GM10248 (cell line): ENCODE results near the gene EGFL6.
"Not testable (repeated sequence)": the region's sequence is repeated elsewhere in the genome, so short reads cannot be mapped to it uniquely, and the experiment has no call there.

Experiments used
- CTCF ChIA-PET: fragments of 300-600 bp; sonication (Branson Sonifier 250); formaldehyde crosslinking; extraction: SDS; loops from one replicate; lab custom pipeline; 2021; ENCODE audit warnings: antibody characterized with exemption; lab: Yijun Ruan, JAX
- POLR2A ChIA-PET: fragments of 350-650 bp; sonication (Branson Sonifier 250); formaldehyde crosslinking; extraction: SDS; loops from one replicate; lab custom pipeline; 2020; ENCODE audit warnings: antibody characterized with exemption; lab: Yijun Ruan, JAX
- DNase-seq: peaks from one replicate; pipeline ENCODE4 v3.0.0; 2012; ENCODE audit errors: extremely low spot score
- TF ChIP-seq, protein P1 (sequence below): IDR thresholded peaks from 2 replicates; pipeline ENCODE4 v1.5.1; 2012; ENCODE audit warnings: mild to moderate bottlenecking, low read depth; ENCODE audit errors: extremely low read depth, missing control alignments, control extremely low read depth

The EGFL6 gene

DNA sequence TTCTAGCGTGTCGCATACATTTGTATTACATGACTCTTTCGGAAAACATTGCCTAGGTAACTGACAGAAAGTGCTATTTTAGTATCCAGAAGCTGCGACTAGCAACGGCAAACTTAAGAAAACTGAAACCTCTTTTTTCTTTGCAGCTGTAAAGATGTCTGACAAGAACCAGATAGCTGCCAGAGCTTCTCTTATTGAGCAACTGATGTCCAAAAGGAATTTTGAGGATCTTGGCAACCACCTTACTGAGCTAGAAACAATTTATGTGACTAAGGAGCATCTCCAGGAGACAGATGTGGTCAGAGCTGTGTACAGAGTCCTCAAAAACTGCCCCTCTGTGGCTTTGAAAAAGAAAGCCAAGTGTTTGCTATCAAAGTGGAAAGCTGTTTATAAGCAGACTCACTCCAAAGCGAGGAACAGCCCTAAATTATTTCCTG lies 93.0 kb downstream of the EGFL6 start:
- DNase-seq: no peak
- TF ChIP-seq, protein P1, sequence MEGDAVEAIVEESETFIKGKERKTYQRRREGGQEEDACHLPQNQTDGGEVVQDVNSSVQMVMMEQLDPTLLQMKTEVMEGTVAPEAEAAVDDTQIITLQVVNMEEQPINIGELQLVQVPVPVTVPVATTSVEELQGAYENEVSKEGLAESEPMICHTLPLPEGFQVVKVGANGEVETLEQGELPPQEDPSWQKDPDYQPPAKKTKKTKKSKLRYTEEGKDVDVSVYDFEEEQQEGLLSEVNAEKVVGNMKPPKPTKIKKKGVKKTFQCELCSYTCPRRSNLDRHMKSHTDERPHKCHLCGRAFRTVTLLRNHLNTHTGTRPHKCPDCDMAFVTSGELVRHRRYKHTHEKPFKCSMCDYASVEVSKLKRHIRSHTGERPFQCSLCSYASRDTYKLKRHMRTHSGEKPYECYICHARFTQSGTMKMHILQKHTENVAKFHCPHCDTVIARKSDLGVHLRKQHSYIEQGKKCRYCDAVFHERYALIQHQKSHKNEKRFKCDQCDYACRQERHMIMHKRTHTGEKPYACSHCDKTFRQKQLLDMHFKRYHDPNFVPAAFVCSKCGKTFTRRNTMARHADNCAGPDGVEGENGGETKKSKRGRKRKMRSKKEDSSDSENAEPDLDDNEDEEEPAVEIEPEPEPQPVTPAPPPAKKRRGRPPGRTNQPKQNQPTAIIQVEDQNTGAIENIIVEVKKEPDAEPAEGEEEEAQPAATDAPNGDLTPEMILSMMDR: no peak
- CTCF ChIA-PET: interaction anchor here (0.7 to 1.5 kb wide), 7 partner anchors 18 to 369 kb away, joined by 3 to 6 read pairs (median 4); no protein-coding TSS in a partner anchor
- POLR2A ChIA-PET: interaction anchor here (0.9 kb wide), 1 partner anchor 90 kb away, joined by 3 read pairs; no protein-coding TSS in a partner anchor

DNA sequence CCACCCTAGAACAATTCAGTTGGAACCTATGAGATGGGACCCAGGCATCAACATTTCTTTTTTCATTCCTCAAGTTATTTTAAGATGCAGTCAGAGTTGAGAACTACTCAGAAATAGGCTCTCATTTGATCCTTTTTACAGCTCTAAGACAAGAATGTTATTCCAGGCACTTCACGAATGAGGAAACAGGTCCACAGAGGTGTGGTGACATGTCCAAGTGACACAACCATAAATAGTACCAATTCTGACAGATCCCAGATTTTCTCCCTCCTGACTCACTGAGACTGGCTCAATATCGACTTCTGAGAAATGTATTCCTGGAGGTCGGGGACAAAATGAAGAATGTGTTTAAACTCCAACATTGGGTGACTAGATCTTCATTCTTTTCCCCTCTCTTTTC lies 94.6 kb downstream of the EGFL6 start:
- ChIA-PET CTCF (no interaction called here), POLR2A (no interaction called here)
- TF ChIP-seq, protein P1: no peak
- no peak for DNase-seq

DNA sequence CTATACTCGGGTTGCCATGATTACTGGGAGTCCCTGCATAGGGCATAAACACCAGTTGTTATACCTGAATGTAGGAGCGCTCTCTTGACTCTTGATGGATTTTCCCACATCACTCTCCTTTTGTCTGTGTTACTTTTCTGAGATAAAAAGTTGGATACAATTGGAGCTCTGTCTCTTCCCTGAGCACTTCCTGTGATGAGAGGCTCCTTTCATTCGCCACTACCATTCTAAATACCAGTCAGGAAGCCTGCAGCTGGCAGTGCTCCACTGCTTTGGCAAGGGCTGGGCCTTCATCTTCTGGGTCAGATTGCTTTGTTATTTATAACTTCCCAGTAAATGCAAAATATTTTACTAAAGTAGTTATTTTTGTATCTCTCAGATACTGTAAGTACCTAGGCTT lies 97.4 kb downstream of the EGFL6 start:
- DNase-seq: no peak
- ChIA-PET CTCF (interaction anchor here (1.4 kb wide), 1 partner anchor 18 kb away, joined by 3 read pairs; no protein-coding TSS in a partner anchor), POLR2A (no interaction called here)
- TF ChIP-seq, protein P1: no peak

DNA sequence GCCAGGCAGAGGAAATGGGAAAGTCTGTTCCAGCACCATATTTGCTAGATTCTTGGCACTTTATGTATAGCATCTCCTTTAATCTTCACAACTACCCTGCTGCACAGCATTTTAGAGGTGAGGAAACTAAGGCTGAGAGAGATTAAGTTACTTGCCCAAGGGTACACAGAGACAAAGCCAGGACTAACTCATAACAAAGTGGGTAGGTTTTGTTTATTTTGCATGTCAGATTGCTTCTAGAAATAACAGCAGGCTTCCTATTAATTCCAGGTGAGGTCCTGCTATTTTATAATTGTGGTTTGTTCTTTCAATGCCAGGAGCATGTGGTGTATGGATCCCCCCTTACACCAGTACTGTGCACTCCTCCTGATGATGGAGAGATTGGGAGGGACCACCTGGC lies 98.5 kb downstream of the EGFL6 start:
- ChIA-PET POLR2A (no interaction called here), CTCF (no interaction called here)
- TF ChIP-seq, protein P1: no peak
- no peak for DNase-seq

DNA sequence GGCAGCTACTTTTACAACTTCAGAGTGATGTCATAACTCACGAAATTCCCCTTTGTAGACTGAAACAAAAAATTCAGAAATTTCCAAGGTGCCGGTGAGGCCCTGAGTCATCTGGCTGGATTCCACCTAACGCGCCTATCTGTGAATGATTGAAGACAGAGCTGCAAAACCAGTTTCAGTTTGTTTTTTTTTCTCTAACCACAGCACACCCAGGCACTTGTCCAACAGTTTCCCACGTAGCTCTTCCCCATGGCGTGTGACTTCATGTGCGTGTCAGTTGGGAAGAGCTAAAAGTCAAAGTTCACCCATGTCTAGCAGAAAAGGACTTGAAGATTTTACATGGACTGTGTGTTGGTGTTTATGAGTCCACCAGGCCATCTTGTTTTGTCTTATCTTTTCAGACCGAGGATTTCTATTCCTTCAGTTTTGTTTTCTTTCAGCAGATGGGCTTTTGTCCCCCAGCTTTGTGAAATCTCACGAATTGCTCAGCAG lies 99.9 kb downstream of the EGFL6 start:
- ChIA-PET CTCF (interaction anchor here (0.6 to 2.2 kb wide), 4 partner anchors 12 to 360 kb away, joined by 3 to 7 read pairs (median 4); no protein-coding TSS in a partner anchor), POLR2A (interaction anchor here (0.8 to 1.4 kb wide), 5 partner anchors 16 to 74 kb away, joined by 3 to 8 read pairs (median 3); partner anchors contain the start of genes OFD1 and TRAPPC2)
- TF ChIP-seq, protein P1: no peak
- DNase-seq: peak; percentile 48

DNA sequence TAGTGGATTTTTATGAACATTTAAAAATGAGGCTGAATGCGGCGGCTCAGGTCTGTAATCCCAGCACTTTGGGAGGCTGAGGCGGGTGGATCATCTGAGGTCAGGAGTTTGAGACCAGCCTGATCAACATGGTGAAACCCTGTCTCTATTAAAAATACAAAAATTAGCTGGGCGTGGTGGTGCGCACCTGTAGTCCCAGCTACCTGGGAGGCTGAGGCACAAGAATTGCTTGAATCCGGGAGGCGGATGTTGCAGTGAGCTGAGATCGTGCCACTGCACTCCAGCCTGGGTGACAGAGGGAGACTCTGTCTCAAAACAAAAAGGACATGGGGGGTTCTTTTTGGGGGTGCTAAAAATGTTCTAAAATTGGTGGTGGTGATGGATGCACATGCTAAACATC lies 100.4 kb downstream of the EGFL6 start:
- not testable (repeated sequence) for DNase-seq
- ChIA-PET CTCF (interaction anchor here (1.0 to 2.2 kb wide), 3 partner anchors 11 to 80 kb away, joined by 3 to 7 read pairs (median 5); no protein-coding TSS in a partner anchor), POLR2A (interaction anchor here (0.8 to 1.4 kb wide), 5 partner anchors 15 to 73 kb away, joined by 3 to 8 read pairs (median 3); partner anchors contain the start of genes OFD1 and TRAPPC2)

DNA sequence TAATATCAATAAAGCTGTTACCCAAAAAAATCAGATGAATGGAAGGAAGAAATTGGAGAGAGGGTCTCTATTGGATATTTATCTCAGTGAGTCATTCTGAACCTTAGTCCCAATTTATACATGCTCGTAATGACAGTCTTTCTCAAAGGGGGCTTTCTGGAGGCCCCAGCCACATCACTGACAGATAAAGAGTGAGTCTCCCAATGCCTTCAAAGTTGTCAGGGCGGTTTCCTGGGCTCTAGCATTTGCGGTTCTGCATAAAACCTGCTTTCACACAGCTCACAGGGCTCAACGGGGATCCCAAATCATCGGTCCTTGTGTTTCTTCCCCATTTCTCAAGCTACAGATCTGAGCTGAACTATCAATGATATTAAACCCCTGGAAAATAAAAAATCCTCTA lies 100.8 kb downstream of the EGFL6 start:
- ChIA-PET CTCF (interaction anchor here (1.9 to 2.2 kb wide), 2 partner anchors 11 to 17 kb away, joined by 5 to 7 read pairs; no protein-coding TSS in a partner anchor), POLR2A (interaction anchor here (1.3 kb wide), 1 partner anchor 64 kb away, joined by 8 read pairs; the partner anchor contains the start of genes OFD1 and TRAPPC2)
- TF ChIP-seq, protein P1: no peak
- DNase-seq: no peak
